Erythroblast (primary cell): ENCODE results near the gene LYSMD2.

ENCODE experiments used
- DNase-seq, 2 experiments: peaks; one replicate each; lab custom pipeline; 2025; lab: John Stamatoyannopoulos, UW
- GATA1 ChIP-seq: IDR thresholded peaks from 2 replicates; pipeline ENCODE4 v1.6.1; 2011; ENCODE audit warnings: low read depth, mild to moderate bottlenecking, control low read depth, low read length, moderate library complexity
- POLR2A ChIP-seq: IDR thresholded peaks from 2 replicates; pipeline ENCODE4 v1.6.1; 2011; ENCODE audit warnings: mild to moderate bottlenecking, low read length

LYSMD2 gene

GRCh38 chr15:51738553-51738952 is 1.1 kb upstream of the LYSMD2 start:
- no peak for DNase-seq
- TF ChIP-seq POLR2A, result no peak
- TF ChIP-seq GATA1, result no peak

GRCh38 chr15:51736751-51737521 is 519 bp downstream of the LYSMD2 start:
- peak; percentile 66 to 72 for DNase-seq
- TF ChIP-seq POLR2A (peak; percentile 63), GATA1 (no peak)

GRCh38 chr15:51736069-51736468 is 1.4 kb downstream of the LYSMD2 start:
- TF ChIP-seq GATA1, result no peak
- no peak for TF ChIP-seq POLR2A
- DNase-seq, result peak in 1 of 2 experiments; percentile 44

GRCh38 chr15:51735228-51736010 is 2.0 kb downstream of the LYSMD2 start:
- DNase-seq, result peak; percentile 15 to 17
- TF ChIP-seq GATA1 (no peak), POLR2A (no peak)

GRCh38 chr15:51732646-51733045 is 4.8 kb downstream of the LYSMD2 start:
- TF ChIP-seq POLR2A (no peak), GATA1 (no peak)
- no peak for DNase-seq

- TF ChIP-seq GATA1 (no peak), POLR2A (no peak)
- peak in 1 of 2 experiments; percentile 31 for DNase-seq
Measured at GRCh38 chr15:51731549-51732267, 5.7 kb downstream of the LYSMD2 start.

GRCh38 chr15:51727141-51727897 is 10.1 kb downstream of the LYSMD2 start:
- peak; percentile 42 to 44 for DNase-seq

GRCh38 chr15:51726302-51727073 is 11.0 kb downstream of the LYSMD2 start:
- peak; percentile 13 to 40 for DNase-seq
- TF ChIP-seq GATA1, result no peak
- TF ChIP-seq POLR2A, result peak; percentile 21

More at GRCh38 chr15:51727141-51727897, 10.1 kb downstream of the LYSMD2 start:
- TF ChIP-seq GATA1, result no peak
- no peak for TF ChIP-seq POLR2A

- no peak for TF ChIP-seq POLR2A
- TF ChIP-seq GATA1, result no peak
- DNase-seq, result no peak
Measured at GRCh38 chr15:51724673-51725072, 12.8 kb downstream of the LYSMD2 start.

GRCh38 chr15:51724199-51724598 is 13.3 kb downstream of the LYSMD2 start:
- TF ChIP-seq POLR2A (no peak), GATA1 (no peak)
- DNase-seq, result no peak

GRCh38 chr15:51721199-51721960 is 16.1 kb downstream of the LYSMD2 start:
- DNase-seq, result peak in 1 of 2 experiments; percentile 7
- TF ChIP-seq GATA1 (no peak), POLR2A (no peak)
